ENCODE measurements around the gene PICK1. TPM values are rescaled to one million over a fixed set of nuclear protein-coding genes. Genes with fewer than 3 reads are reported as not detected.

Gene PICK1
- total RNA-seq, 2 experiments from 2014 or later, result 19.2 to 23.8 TPM

- Histone ChIP-seq H3K36me3 (ENCODE audit: insufficient read depth, low read length) (no peaks in the 10 kb centered on the region), H3K9me3 (ENCODE audit: low read length) (no peaks in the 10 kb centered on the region), H3K4me3 (ENCODE audit: low read depth, low read length, poor library complexity, severe bottlenecking) (no peak overlapping the region), H3K27ac (ENCODE audit: low read depth, low read length, poor library complexity, severe bottlenecking) (no peak overlapping the region), H2AFZ (ENCODE audit: low read length) (no peak overlapping the region), H3K9me2 (ENCODE audit: insufficient read depth, low read length) (no peaks in the 10 kb centered on the region), H3K4me1 (ENCODE audit: insufficient read depth, low read length, poor library complexity, severe bottlenecking) (no peaks in the 10 kb centered on the region), H3K4me2 (ENCODE audit: low read length) (no peak overlapping the region), H3K79me2 (ENCODE audit: insufficient read depth, low read depth, low read length) (no peaks in the 10 kb centered on the region), H4K20me1 (ENCODE audit: insufficient read depth, low read length) (no peaks in the 10 kb centered on the region)
- TF ChIP-seq EZH2phosphoT487 (IDR thresholded peaks at IDR 0.05; ENCODE audit: borderline replicate concordance, low read depth, low read length), result no peak
- no peak for TF ChIP-seq CTCF (conservative IDR thresholded peaks at IDR 0.05; ENCODE audit: low read length)
- no TSS peak for BruUV-seq (replicated peaks)
- CTCF ChIA-PET (ENCODE audit: unreplicated experiment), result no interaction called here
- POLR2A ChIA-PET, result no interaction called here
- DNase-seq (ENCODE audit: low spot score), result no peak
- intact Hi-C loops (cut with micrococcal nuclease; ENCODE audit: unreplicated experiment), result no loop called here
These were observed 23.3 kb downstream of the PICK1 start for GRCh38 chr22:38080474-38080849.

- H2AFZ ChIP-seq (ENCODE audit: low read length), result no peak overlapping the region
- no peak overlapping the region for H3K4me3 ChIP-seq (ENCODE audit: low read depth, low read length, poor library complexity, severe bottlenecking)
These were observed 23.8 kb downstream of the PICK1 start for GRCh38 chr22:38080850-38081635.

More at GRCh38 chr22:38080850-38081635, 23.8 kb downstream of the PICK1 start:
- BruUV-seq (replicated peaks), result no TSS peak
- DNase-seq (ENCODE audit: low spot score), result no peak
- POLR2A ChIA-PET, result no interaction called here
- no peak overlapping the region for H3K4me2 ChIP-seq (ENCODE audit: low read length)
- no peaks in the 10 kb centered on the region for H3K9me2 ChIP-seq (ENCODE audit: insufficient read depth, low read length)
- CTCF ChIA-PET (ENCODE audit: unreplicated experiment), result no interaction called here
- no peaks in the 10 kb centered on the region for H4K20me1 ChIP-seq (ENCODE audit: insufficient read depth, low read length)
- H3K36me3 ChIP-seq (ENCODE audit: insufficient read depth, low read length), result no peaks in the 10 kb centered on the region
- TF ChIP-seq CTCF (conservative IDR thresholded peaks at IDR 0.05; ENCODE audit: low read length) (no peak), EZH2phosphoT487 (IDR thresholded peaks at IDR 0.05; ENCODE audit: borderline replicate concordance, low read depth, low read length) (no peak)
- no peaks in the 10 kb centered on the region for H3K4me1 ChIP-seq (ENCODE audit: insufficient read depth, low read length, poor library complexity, severe bottlenecking)
- H3K9me3 ChIP-seq (ENCODE audit: low read length), result no peaks in the 10 kb centered on the region
- intact Hi-C loops (cut with micrococcal nuclease; ENCODE audit: unreplicated experiment), result no loop called here
- no peak overlapping the region for H3K27ac ChIP-seq (ENCODE audit: low read depth, low read length, poor library complexity, severe bottlenecking)
- H3K79me2 ChIP-seq (ENCODE audit: insufficient read depth, low read depth, low read length), result no peaks in the 10 kb centered on the region

Data from OCI-LY7 (cell line).